ENCODE results near the gene KRAS. TPM values are rescaled to one million over a fixed set of nuclear protein-coding genes. Genes with fewer than 3 reads are reported as not detected.
A peak's percentile ranks its signal among the peaks of the same experiment; 100 is the strongest.

Gene KRAS
- polyA plus RNA-seq, 1 donor: 15.7 TPM

DNA sequence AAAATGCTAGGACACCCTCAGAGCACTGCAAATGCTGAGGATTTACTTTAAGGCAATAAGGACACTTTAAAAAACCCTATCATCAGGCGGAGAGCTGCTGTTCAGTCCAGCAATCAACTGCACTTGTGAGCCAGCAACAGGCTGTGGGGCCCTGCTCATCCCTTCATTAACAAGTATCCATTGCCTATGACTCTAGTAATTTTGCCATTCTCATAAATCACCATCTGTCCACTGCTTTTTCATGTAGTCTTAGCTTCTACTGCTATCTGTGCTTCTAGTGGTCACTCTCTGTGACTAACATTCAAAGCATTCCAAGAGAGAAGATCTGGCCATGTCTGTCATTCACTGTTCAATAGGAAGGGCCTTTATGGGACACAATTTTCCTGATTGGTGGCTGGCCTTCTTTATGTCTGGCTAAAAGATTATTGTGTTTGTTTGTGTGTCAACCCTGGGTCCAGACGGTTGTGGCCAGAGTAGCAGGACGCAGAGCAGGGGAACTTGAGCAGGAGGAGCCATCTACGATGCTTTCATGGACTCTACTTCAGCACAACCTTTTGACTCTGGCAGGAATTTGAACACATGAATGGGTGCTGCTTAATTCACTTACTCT, 3.6 kb upstream of the KRAS start:
- DNase-seq: no peak

DNA sequence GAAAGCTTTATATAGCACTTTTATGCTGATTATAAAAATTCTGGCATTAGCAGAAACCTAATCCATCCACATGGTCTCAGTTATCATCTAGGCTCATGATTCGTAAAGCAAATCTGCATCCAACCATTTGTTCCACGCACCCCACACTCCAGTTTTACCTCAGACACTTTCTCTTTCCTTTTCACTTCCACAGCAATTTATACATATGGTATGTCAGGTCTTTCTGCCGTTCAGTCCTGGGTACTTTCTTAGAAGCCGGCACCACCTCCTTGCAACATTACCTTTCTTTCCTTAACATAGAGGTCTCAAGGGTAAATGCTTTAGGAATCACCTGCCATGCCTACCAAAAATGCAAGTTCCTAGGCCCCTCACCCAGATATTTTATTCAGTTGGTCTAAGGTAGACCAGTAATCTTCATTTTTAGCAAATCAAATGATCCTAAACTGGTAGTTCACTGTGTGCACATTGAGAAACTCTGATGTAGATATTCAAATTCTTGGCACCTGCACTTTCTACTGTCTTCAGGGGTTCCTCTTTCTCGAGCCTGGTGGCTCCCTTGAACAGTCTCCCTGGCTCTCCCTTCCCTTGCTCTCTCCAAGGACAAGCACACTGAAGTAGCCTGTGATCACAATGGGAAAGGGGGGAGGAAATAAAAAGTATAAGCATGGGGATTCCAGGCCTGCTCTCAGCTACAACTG, 2.8 kb upstream of the KRAS start:
- no peak for DNase-seq

GRCh38 chr12:25252946-25253345, 2.2 kb upstream of the KRAS start:
- DNase-seq: no peak

- no peak for DNase-seq
Observed at GRCh38 chr12:25251769-25252168, 1.0 kb upstream of the KRAS start.

DNA sequence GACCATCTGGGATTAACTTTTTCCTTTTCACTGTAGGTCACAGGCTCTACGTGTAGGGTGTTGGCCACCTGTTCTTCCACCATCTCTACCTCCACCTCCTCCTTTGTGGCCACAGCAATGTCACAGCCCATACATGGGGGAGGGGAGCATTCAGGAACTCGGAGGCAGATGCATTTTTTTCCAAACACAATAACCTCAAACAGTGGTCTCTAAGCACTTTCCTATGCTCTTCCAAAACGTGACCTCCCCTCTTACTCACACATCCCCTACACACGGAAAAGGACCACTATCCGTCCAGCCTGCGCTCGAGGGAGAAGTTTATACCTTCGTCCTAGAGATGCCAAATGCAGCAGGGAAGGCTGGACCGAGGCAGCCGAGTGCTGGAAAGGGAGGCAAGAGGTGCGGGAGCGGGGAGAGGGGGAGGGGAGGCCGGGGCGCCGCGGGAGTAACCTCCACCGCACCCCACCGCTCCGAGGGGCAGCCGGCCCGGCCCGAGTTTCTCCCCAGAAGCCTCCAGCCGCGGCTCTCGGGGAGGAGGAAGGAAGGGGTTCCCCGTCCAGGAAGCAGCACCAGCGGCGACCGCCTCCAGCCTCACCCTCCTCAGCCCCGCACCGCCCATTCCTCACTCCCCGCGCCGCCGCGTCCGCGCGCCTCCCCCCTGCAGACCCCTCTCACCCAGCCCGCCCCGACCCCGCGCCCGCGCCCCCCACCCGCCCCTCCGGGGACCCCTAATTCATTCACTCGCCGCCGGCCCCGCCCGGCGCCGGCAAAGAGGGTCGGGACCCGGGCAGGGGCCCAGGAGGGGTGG, 594 bp downstream of the KRAS start:
- peak; percentile 50 for DNase-seq

GRCh38 chr12:25248732-25249131, 2.0 kb downstream of the KRAS start:
- DNase-seq: no peak

DNA sequence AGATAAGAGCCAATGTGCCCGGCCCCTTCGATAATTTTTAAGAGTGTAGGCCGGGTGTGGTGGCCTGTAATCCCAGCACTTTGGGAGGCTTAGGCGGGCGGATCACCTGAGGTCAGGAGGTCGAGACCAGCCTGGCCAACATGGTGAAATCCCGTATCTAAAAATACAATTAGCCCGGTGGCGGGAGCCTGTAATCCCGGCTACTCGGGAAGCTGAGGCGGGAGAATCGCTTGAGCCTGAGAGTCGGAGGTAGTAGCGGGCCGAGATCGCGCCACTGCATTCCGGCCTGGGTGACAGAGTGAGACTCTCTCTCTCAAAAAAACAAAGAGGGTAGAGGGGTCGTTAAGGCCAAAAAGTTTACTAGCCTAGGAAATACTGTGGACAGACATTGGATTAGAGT, 2.6 kb downstream of the KRAS start:
- DNase-seq: no peak

DNA sequence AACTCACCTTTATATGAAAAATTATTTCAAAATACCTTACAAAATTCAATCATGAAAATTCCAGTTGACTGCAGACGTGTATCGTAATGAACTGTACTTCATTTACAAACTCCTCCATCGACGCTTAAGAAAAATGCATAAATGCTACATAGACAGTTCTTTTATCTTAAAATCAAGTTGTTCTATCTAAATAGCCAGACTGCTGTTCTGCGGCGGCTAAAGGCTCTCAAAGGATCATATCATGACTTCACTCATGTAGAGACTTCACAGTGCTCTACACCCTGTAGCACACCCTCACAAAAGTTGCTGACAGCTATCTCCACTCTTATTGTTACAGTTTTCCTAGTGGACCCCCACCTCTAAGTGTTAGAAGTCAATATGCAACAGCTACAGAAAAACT, 5.2 kb downstream of the KRAS start:
- DNase-seq: no peak

- no peak for DNase-seq
Observed at GRCh38 chr12:25243680-25243990, 7.1 kb downstream of the KRAS start.

DNA sequence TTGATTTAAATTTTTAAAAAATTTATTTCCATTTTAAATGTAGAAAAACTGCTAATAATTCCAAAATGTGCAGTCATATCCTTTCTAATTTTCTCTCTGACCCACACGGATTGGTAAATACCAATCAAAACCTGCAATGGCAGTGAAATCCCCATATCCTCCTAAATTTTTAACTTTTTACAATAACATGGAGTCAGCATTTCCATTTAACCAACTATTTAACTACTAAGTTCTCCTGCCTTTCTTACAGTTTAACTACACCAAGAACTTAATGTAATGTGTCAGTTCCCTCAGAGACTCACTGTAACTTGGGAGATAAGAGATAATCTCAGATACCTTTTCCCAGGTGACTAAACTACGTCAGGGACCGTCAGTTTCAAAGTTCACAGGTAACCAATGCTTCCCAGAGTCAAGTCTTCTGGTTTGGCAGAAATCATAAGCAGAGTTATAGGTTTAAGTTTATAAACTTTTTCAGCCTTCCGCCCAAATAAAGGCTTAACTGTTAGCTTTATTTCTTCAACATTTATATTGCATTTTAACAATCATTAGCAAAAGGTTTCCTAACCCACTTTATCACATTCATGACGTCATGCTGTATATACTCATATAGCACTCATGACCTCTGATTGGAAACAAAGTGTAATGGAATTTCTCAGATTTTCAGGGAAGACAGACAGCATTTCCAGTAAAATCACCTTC, 7.6 kb downstream of the KRAS start:
- DNase-seq: no peak

DNA sequence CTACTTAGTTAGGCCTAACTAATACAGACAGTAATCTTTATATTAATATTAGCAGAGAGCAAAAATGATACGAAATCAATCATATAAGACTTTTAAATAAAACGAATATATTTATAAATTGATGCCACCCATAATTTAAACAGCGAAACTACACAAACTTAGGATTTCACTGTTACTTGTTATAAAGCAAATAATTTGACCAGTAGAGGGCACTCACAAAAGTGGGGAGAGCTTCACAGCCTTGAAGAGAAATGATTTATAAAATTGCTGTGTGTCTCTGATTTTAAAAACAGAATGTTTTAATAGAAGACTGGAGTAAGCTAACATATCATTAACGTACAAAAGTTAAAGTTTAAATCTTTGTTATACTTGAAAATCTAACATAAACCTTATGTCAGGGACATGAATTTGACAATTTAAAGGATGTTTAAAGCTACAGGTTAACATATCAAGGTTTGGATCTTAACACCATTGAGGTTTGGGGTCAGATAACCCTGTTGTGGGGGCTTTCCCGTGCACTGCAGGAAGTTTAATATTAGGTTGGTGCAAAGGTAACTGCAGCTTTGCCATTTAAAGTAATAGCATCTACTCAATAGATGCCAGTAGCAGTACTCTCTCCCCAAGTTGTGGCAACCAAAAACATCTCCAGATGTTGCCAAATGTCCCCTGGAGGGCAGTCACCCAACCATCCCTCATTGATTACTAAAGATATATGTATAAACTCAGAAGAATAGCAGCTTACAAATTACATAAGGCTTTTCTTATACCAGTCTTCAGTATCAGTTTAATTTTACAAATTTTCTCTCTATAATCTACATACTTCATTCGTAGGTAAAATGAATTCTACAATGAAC, 9.3 kb downstream of the KRAS start:
- DNase-seq: peak; percentile 23

DNA sequence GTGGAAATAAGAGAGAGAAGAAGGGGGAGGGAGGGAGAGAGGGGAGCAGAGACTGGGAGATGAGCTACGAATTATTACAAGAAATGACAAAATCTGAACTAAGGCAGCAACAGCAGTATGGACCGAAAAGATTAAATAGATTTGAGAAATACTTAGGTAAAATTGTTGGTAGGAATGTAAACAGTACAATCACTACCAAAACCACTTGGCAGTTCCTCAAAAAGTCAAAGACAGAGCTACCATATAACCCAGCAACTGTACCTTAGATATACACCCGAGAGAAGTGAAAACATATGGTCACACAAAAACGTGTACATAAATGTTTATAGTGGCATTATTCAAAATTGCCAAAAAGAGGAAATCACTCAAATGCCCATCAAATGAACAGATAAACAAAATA, 14.1 kb downstream of the KRAS start:
- DNase-seq: no peak

DNA sequence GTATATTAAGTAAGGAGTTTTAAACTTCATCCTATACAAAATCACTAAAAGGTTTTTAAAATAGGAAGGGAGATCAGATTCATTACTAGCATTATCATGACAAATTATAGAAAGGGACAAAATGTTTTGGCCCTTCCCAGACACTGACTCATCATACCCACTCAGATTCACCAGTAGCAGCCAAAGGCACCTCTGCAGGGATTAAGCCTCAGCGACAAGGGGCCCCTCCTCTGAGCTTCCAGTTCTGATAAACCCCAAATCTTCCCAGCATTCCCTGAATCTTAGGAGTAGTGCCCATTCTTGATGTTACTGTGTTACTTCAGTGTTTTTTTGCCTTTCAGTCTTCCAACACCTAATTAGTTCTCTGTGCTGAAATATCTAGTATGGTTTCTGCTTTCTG, 14.5 kb downstream of the KRAS start:
- no peak for DNase-seq

- DNase-seq: no peak
Observed at GRCh38 chr12:25213338-25213737, 37.4 kb downstream of the KRAS start.

DNA sequence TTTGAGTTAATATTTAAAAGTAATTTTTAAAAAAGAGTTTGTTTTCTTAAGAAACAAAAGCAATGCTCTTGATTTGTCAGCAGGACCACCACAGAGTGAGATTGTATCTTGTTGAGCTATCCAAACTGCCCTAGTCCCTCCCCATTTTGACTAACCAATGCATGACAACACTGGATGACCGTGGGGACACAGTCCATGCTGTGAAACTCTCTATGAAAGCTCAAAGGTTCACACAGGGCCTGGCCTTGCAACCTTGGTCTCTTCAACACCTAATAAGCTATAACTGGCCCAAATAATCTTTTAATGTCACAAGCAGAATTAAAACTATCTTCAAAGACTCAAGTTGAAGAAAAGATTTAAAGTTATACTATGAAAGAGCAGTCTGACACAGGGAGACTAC, 42.2 kb downstream of the KRAS start:
- DNase-seq: no peak

DNA sequence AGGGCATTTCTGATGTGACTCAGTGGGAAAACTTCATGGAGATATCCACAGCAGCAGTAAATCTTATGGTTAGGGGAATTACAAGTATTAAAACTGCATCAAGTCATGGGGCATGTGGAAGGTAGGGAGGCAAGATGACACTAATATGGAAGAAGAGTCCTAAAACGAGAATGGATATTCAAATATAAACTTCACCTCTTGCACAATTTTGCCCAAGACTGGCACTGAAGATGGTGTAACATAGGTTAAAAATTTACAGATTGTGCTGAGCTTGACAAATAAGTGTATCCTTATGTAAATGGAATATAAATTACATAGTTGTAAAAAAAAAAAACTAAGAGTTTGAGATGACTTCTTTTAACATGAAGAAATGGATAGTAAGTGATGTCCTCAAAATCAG, 42.9 kb downstream of the KRAS start:
- no peak for DNase-seq

GRCh38 chr12:25207411-25207810, 43.3 kb downstream of the KRAS start:
- DNase-seq: no peak

DNA sequence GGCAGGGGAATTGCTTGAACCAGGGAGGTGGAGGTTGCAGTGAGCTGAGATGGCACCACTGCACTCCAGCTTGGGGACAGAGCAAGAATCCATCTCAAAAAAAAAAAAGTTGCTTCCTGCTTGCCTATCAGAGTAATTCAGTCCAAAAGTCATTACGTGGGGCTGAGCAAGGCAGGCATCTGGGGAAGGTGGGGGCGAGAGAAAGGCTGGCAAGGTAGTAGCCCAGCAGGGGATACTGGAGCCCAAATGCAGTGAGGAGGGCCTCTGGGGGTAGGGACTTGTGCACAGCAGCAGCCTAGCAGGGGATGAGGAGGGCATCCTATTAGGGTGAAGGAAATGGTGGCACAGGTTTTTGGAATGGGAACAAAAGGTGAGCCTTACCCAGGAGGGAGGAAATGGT, 48.6 kb downstream of the KRAS start:
- no peak for DNase-seq

DNA sequence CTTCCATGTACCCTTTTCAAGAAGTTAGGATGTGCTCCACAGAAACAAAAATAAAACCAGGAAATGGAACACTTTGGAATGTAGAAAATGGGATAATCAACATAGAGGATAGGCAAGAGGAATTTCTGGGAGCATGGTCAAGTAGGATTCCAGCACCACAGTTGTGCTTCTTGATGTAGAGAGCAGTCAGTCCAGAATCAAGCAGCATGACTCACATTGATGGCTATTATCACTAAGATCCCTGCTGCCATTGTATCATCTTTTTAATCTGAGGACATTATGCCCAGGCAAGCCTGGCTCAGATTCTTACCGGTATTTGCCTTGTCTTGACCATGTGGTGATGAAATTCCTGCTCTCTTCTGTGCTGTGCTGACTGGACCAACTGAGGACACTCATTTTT, 50.0 kb downstream of the KRAS start:
- no peak for DNase-seq

GRCh38 chr12:25197608-25198007, 53.1 kb downstream of the KRAS start:
- DNase-seq: no peak

- peak; percentile 97 for DNase-seq
Observed at GRCh38 chr12:25195056-25195971, 55.4 kb downstream of the KRAS start, which contains the start of the genes DNAI7 and ETFRF1. TSS of gene DNAI7 (minus strand) at chr12:25195160. CDS start at chr12:25195078, 82 bp downstream. TSS of gene ETFRF1 (plus strand) at chr12:25195237. CDS start at chr12:25203957, 8,720 bp downstream.

Data from hindlimb muscle (tissue), 1 donor.